Activated naive CD8-positive, alpha-beta T cell treated with anti-CD3 and anti-CD28 coated beads for 36 hours (primary cell): ENCODE data around the gene TALDO1. TPM values are rescaled to one million over a fixed set of nuclear protein-coding genes. Genes with fewer than 3 reads are reported as not detected.

Source experiments
- DNase-seq: peaks from one replicate; pipeline ENCODE4 v3.0.0; 2021
- H3K27ac Mint-ChIP-seq: one replicate; pipeline ENCODE4 v1.8.0; 2022; ENCODE audit warnings: mild to moderate bottlenecking, moderate library complexity, mixed read lengths
- H3K27me3 Mint-ChIP-seq: one replicate; pipeline ENCODE4 v1.8.0; 2022; ENCODE audit warnings: mild to moderate bottlenecking, mixed read lengths
- H3K36me3 Mint-ChIP-seq: one replicate; pipeline ENCODE4 v1.8.0; 2021; ENCODE audit warnings: mild to moderate bottlenecking, mixed read lengths
- H3K4me1 Mint-ChIP-seq: one replicate; pipeline ENCODE4 v1.8.0; 2021; ENCODE audit warnings: mixed read lengths
- H3K4me3 Mint-ChIP-seq: one replicate; pipeline ENCODE4 v1.8.0; 2022; ENCODE audit warnings: mild to moderate bottlenecking, moderate library complexity, mixed read lengths
- H3K9me3 Mint-ChIP-seq: one replicate; pipeline ENCODE4 v1.8.0; 2022; ENCODE audit warnings: mixed read lengths
- total RNA-seq, 2 experiments: library from RNA; stranded (reverse); gene quantifications; one replicate each; pipeline ENCODE4 v1.2.3, GENCODE V29; 2021

The TALDO1 gene
- total RNA-seq, 2 experiments from 2014 or later: 231 to 243 TPM

DNA sequence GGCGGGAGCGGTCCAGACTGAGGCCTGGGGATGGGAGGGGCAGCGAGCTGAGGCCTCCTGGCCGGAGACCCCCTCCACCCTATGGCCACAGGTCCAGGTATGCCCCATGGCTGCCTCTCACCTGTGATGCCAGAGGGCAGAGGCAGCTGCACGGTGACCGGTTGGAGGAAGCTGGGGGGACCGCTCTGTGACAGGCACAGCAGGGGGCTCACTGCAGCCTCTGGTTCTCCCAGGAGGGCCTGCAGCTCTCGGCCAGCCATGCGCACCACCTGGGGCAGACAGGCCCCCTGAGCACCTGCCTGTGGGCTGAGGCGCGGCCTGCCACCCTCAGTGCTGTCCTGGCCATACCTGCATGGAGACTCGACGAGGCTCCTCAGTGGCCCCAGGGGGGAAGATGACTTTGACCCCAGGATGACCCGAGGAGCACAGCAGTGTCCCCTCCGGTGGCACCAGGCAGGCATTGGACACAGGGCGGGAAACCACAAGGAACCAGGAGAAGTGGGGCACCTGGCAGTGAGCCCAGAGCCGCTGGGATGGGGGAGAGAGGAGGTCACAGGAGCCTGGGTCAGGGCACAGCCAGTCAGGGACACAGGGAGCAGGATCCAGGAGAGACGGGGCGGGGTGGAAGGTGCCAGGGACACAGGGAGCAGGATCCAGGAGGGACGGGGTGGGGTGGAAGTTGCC lies 54.0 kb downstream of the TALDO1 start:
- no peaks in the 10 kb centered on the region for H3K9me3 Mint-ChIP-seq
- DNase-seq: no peak
- peaks cover 4% of the 10 kb centered on the region for H3K36me3 Mint-ChIP-seq
- no peak overlapping the region for H3K27ac Mint-ChIP-seq
- no peaks in the 10 kb centered on the region for H3K27me3 Mint-ChIP-seq
- peak overlapping the region; percentile 29 for H3K4me3 Mint-ChIP-seq
- H3K4me1 Mint-ChIP-seq: peaks cover 19% of the 10 kb centered on the region

GRCh38 chr11:802018-802617 lies 54.9 kb downstream of the TALDO1 start:
- no peak overlapping the region for H3K4me3 Mint-ChIP-seq
- H3K36me3 Mint-ChIP-seq: peaks cover 4% of the 10 kb centered on the region
- peaks cover 16% of the 10 kb centered on the region for H3K4me1 Mint-ChIP-seq
- H3K9me3 Mint-ChIP-seq: no peaks in the 10 kb centered on the region
- no peak for DNase-seq
- H3K27ac Mint-ChIP-seq: no peak overlapping the region
- H3K27me3 Mint-ChIP-seq: no peaks in the 10 kb centered on the region

GRCh38 chr11:802693-803466 lies 55.6 kb downstream of the TALDO1 start:
- peaks cover 19% of the 10 kb centered on the region for H3K4me1 Mint-ChIP-seq
- peaks cover 6% of the 10 kb centered on the region for H3K36me3 Mint-ChIP-seq
- no peak overlapping the region for H3K27ac Mint-ChIP-seq
- no peaks in the 10 kb centered on the region for H3K9me3 Mint-ChIP-seq
- H3K4me3 Mint-ChIP-seq: no peak overlapping the region
- H3K27me3 Mint-ChIP-seq: no peaks in the 10 kb centered on the region
- no peak for DNase-seq

GRCh38 chr11:803467-803742 lies 56.1 kb downstream of the TALDO1 start:
- Mint-ChIP-seq H3K36me3 (peaks cover 7% of the 10 kb centered on the region), H3K27me3 (no peaks in the 10 kb centered on the region), H3K9me3 (no peaks in the 10 kb centered on the region)

GRCh38 chr11:803770-804598 lies 56.7 kb downstream of the TALDO1 start:
- Mint-ChIP-seq H3K36me3 (peaks cover 7% of the 10 kb centered on the region), H3K9me3 (no peaks in the 10 kb centered on the region), H3K4me1 (peaks cover 22% of the 10 kb centered on the region), H3K4me3 (peak overlapping the region; percentile 83), H3K27ac (peak overlapping the region; percentile 60), H3K27me3 (no peaks in the 10 kb centered on the region)
- DNase-seq: no peak

More at GRCh38 chr11:803467-803742, 56.1 kb downstream of the TALDO1 start:
- H3K4me1 Mint-ChIP-seq: peaks cover 22% of the 10 kb centered on the region
- DNase-seq: no peak
- H3K27ac Mint-ChIP-seq: no peak overlapping the region
- H3K4me3 Mint-ChIP-seq: no peak overlapping the region

DNA sequence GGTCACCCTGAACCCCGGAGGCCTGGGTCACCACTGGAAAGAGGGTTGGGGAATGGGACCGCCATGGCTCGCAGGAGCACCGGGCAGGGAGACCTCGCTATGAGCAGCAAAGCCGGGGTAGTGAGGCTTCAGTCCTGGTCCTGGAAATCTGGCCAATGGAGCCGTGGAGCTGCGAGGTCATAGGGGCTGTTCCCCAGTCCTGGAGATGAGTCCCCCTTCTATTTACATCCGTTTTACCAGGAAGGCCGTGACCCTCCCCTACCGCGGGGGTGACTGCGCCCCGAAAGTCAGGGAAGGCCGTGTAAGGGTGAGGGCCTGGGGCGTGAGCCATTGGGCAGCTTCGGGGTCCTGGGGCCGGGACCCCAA lies 57.3 kb downstream of the TALDO1 start:
- no peaks in the 10 kb centered on the region for H3K27me3 Mint-ChIP-seq
- DNase-seq: no peak
- peaks cover 7% of the 10 kb centered on the region for H3K36me3 Mint-ChIP-seq
- peaks cover 22% of the 10 kb centered on the region for H3K4me1 Mint-ChIP-seq
- peak overlapping the region; percentile 60 for H3K27ac Mint-ChIP-seq
- peak overlapping the region; percentile 83 for H3K4me3 Mint-ChIP-seq
- no peaks in the 10 kb centered on the region for H3K9me3 Mint-ChIP-seq

GRCh38 chr11:808427-809286 lies 61.4 kb downstream of the TALDO1 start:
- H3K9me3 Mint-ChIP-seq: no peaks in the 10 kb centered on the region
- peaks cover 38% of the 10 kb centered on the region for H3K36me3 Mint-ChIP-seq
- H3K4me3 Mint-ChIP-seq: peak overlapping the region; percentile 88
- peaks cover 40% of the 10 kb centered on the region for H3K4me1 Mint-ChIP-seq
- DNase-seq: no peak
- peaks cover 7% of the 10 kb centered on the region for H3K27me3 Mint-ChIP-seq
- H3K27ac Mint-ChIP-seq: peak overlapping the region; percentile 91

GRCh38 chr11:809287-810039 lies 62.2 kb downstream of the TALDO1 start, which contains the start of gene RPLP2:
TSS of gene RPLP2 (plus strand) at chr11:809967. CDS start at chr11:810235, 268 bp downstream.
- H3K4me1 Mint-ChIP-seq: peaks cover 38% of the 10 kb centered on the region
- peak; percentile 98 for DNase-seq
- peaks cover 7% of the 10 kb centered on the region for H3K27me3 Mint-ChIP-seq
- H3K9me3 Mint-ChIP-seq: no peaks in the 10 kb centered on the region
- peak within 1 kb of the TSS; percentile 94 for H3K27ac Mint-ChIP-seq
- H3K4me3 Mint-ChIP-seq: peak within 1 kb of the TSS; percentile 88
- peaks cover 41% of the 10 kb centered on the region for H3K36me3 Mint-ChIP-seq

DNA sequence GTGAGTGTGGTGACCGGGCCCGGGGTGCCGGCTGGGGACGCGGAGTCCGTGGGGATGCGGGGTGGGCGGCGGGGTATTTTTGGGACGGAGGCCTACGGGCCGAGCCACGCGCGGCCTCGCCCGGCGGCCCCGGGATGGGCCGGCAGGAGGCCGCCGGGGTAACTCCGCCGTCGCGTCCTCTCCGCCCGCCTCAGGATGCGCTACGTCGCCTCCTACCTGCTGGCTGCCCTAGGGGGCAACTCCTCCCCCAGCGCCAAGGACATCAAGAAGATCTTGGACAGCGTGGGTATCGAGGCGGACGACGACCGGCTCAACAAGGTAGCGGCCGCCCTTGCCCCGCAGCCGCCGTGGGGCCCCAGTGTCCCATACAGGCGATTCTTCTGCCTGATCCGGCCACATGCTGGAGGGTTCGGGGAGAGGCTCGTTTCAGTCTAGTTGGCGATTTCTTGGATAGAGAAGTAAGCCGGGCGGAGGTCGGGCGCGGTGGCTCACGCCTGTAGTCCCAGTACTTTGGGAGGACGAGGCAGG lies 62.8 kb downstream of the TALDO1 start:
- Mint-ChIP-seq H3K27ac (peak overlapping the region; percentile 94), H3K9me3 (no peaks in the 10 kb centered on the region), H3K4me3 (peak overlapping the region; percentile 88), H3K4me1 (peaks cover 37% of the 10 kb centered on the region), H3K27me3 (peaks cover 7% of the 10 kb centered on the region), H3K36me3 (peaks cover 41% of the 10 kb centered on the region)
- no peak for DNase-seq

GRCh38 chr11:811446-812245 lies 64.4 kb downstream of the TALDO1 start:
- H3K4me1 Mint-ChIP-seq: peaks cover 32% of the 10 kb centered on the region
- no peak for DNase-seq
- peaks cover 7% of the 10 kb centered on the region for H3K27me3 Mint-ChIP-seq
- H3K9me3 Mint-ChIP-seq: no peaks in the 10 kb centered on the region
- peaks cover 39% of the 10 kb centered on the region for H3K36me3 Mint-ChIP-seq
- H3K27ac Mint-ChIP-seq: peak overlapping the region; percentile 94
- H3K4me3 Mint-ChIP-seq: peak overlapping the region; percentile 88

DNA sequence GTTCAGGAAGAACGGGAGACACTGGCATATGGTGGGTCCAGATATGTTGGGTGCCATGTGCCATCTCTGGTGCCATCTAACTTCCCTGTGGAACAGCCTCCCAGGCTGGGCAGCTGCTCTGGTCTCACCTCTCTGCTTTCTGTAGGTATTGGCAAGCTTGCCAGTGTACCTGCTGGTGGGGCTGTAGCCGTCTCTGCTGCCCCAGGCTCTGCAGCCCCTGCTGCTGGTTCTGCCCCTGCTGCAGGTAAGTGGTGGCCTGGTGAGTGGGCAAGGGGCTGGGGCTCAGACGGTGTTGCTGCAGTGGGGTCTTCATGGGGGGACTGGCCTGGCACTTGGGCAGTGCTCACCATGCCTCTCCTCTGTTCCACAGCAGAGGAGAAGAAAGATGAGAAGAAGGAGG lies 65.1 kb downstream of the TALDO1 start:
- H3K27ac Mint-ChIP-seq: peak overlapping the region; percentile 94
- H3K36me3 Mint-ChIP-seq: peaks cover 39% of the 10 kb centered on the region
- peaks cover 7% of the 10 kb centered on the region for H3K27me3 Mint-ChIP-seq
- H3K4me3 Mint-ChIP-seq: peak overlapping the region; percentile 88
- DNase-seq: no peak
- peaks cover 32% of the 10 kb centered on the region for H3K4me1 Mint-ChIP-seq
- H3K9me3 Mint-ChIP-seq: no peaks in the 10 kb centered on the region

GRCh38 chr11:813072-813455 lies 65.8 kb downstream of the TALDO1 start:
- Mint-ChIP-seq H3K36me3 (peaks cover 36% of the 10 kb centered on the region), H3K4me3 (peak overlapping the region; percentile 88), H3K4me1 (peaks cover 27% of the 10 kb centered on the region), H3K27ac (peak overlapping the region; percentile 94), H3K9me3 (no peaks in the 10 kb centered on the region), H3K27me3 (peaks cover 7% of the 10 kb centered on the region)
- no peak for DNase-seq
